ENCODE measurements around the gene MUC3A.

- TF ChIP-seq CTCF (conservative IDR thresholded peaks at IDR 0.05; ENCODE audit: low read depth, low read length) (no peak), EZH2 (IDR thresholded peaks at IDR 0.05; ENCODE audit: borderline replicate concordance, low read depth, low read length, poor library complexity, severe bottlenecking) (no peak)
Observed at GRCh38 chr7:100971111-100972001, 22.0 kb downstream of the MUC3A start.
